Retinal pigment epithelial cell (primary cell): ENCODE results near the gene WDR45B.
A peak's percentile ranks its signal among the peaks of the same experiment; 100 is the strongest.

Source experiments
- DNase-seq: peaks from one replicate; pipeline ENCODE4 v3.0.0-alpha.2; 2010; ENCODE audit warnings: low read depth
- H3K4me3 ChIP-seq: 2 replicates; pipeline ENCODE4 v1.5.1; 2011; ENCODE audit warnings: mild to moderate bottlenecking, low read length, control low read depth, moderate library complexity
- TF ChIP-seq, protein P1 (sequence below): conservative IDR thresholded peaks from 2 replicates; pipeline ENCODE4 v1.5.1; 2011; ENCODE audit warnings: low read depth, low read length, control low read depth, inconsistent platforms

The WDR45B gene

DNA sequence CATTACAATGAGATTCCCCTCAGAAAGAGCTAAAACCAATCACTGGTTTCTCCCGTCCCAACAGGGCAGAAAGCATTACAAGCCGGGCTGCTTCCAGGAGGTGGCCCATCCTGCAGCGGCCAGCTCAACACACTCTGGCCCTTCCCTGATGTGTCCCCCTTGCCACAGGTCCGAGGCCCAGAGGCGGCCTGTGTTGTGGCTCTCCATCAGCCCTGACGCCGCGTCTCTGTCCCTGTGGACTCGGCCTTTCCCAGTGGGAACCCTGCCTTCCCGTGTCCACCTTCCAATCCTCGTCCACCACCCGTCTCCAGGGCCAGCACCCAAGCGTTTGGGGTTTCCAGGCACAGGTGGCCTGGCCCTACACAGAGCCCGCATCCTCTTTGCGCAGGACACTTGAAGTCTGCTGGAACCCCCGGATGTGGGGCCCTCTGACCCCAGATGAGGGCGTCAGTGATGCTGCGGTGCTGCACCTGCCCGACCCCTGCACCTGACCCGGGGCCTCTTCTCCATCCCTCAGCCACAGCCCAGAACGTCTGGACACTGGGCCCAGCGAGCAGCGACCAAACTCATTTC is 29.2 kb upstream of the WDR45B start:
- TF ChIP-seq, protein P1, sequence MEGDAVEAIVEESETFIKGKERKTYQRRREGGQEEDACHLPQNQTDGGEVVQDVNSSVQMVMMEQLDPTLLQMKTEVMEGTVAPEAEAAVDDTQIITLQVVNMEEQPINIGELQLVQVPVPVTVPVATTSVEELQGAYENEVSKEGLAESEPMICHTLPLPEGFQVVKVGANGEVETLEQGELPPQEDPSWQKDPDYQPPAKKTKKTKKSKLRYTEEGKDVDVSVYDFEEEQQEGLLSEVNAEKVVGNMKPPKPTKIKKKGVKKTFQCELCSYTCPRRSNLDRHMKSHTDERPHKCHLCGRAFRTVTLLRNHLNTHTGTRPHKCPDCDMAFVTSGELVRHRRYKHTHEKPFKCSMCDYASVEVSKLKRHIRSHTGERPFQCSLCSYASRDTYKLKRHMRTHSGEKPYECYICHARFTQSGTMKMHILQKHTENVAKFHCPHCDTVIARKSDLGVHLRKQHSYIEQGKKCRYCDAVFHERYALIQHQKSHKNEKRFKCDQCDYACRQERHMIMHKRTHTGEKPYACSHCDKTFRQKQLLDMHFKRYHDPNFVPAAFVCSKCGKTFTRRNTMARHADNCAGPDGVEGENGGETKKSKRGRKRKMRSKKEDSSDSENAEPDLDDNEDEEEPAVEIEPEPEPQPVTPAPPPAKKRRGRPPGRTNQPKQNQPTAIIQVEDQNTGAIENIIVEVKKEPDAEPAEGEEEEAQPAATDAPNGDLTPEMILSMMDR = no peak
- no peak for DNase-seq
- H3K4me3 ChIP-seq = no peak overlapping the region

DNA sequence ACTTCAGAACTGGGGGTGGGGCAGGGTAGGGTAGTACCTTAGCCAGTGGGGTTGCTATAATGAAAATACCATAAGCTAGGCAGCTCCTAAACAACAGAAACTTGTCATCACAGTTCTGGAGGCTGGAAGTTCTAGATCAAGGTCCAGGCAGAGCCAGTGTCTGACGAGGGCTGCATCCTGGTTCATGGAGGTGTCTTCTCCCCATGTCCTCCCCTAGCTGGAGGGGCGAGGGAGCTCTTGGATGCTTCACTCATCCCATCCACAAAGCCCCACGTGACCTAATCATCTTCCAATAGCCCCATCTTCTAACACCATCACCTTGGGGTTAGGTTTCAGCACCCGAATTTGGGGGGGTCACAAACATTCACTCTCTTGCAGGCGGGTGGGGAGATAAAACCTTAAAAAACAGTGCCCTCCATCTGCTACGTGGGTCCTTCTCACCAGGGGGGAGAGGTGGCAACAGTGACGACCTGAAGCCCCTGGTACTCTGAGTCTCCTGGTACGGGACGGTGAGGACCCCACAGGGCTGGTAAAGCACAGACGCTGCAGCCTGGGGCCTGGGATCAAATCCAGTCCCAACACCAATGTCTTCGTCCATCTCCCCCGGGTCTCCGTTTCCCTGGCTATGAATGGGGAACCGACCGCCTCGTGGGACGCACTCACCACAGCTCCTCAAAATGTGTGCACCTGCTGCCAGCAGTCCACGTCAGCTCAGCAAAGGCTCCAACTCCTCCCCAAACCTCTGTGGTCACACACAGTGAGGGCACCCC is 27.4 kb upstream of the WDR45B start:
- TF ChIP-seq, protein P1 = no peak
- no peak for DNase-seq
- H3K4me3 ChIP-seq = no peak overlapping the region

DNA sequence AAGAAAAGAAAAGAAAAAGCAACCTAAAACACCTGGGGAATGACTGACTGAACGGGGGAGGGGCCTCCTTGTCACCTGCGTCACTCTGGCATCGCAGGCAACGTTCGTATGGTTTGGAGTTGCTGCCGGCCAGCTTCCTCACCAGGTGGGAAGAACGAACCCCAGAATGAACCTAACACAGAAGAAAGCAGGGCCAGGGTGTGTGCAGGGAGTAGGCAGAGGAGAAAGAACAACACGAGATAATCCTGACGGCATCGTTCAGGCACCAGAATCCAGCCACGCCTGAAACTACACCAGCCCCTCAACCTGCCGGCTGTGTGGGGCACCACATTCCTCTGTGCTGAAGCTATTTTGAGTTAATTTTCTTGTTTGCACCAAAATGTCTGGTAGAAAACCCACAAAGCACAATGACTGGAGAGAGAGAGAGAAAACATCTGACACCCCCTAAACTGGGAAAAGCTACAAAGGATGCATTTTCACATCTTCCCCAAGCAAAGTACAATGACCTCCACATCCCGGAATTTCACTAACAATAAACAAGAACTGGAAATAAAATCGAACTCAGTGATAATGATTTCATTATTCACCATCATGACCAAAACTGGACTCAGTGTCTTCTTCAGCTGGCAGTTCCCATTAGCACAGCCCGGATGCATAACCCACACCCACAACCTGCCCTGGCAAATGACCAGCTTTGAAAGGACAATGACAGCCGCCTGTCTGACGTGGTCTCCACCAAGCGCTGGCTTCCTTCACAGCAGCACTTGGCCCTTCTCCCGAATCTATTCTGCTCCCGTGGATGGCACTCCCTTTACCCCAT is 26.6 kb upstream of the WDR45B start:
- no peak overlapping the region for H3K4me3 ChIP-seq
- no peak for DNase-seq
- TF ChIP-seq, protein P1 = no peak

DNA sequence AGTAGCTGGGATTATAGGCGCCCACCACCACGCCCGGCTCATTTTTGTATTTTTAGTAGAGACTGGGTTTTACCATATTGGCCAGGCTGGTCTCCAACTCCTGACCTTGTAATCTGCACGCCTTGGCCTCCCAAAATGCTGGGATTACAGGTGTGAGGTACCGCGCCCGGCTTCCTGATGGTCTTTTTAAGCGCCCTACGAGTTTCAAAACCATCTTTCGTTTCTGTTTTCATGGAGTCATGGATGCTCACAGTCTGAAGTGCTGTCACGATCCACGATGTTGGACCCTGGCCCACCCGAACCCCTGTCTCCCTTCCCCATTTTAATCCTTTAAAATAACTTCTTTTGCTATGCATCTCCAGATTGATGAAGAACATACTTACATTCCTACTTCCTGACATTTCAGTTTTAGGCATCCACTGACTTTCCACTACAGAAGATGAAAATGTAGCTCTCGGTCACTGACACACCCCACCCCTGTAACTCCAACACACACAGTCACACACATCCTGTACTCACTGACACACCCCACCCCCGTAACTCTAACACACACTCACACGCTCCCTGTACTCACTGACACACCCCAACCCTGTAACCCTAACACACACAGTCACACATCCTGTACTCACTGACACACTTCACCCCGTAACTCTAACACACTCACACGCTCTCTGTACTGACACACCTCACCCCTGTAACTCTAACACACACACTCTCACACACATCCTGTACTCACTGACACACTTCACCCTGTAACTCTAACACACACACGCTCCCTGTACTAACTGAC is 22.6 kb upstream of the WDR45B start:
- TF ChIP-seq, protein P1 = no peak
- DNase-seq = no peak
- H3K4me3 ChIP-seq = no peak overlapping the region

DNA sequence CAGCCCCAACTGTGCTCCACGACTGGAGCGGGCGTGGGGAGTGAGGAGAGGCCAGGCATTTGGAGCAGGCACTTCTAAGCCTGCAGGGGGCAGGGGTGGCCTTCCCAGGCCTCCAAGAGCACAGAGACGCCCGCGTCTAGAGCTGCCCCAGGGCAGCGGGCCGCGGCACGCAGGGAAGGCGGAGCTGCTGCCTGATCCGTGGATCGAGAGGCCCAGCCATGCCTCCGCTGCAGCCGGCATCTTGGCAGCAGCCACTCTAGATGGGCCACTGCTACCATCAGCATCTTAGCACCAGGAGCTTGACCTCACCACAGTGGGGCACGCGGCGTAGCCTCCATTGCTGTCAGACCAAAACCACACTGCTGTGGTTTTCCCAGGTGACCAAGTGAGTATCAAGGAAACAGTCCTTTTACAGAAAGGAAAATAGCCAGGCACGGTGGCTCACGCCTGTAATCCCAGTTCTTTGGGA is 20.4 kb upstream of the WDR45B start:
- no peak overlapping the region for H3K4me3 ChIP-seq
- TF ChIP-seq, protein P1 = peak; percentile 71
- no peak for DNase-seq

DNA sequence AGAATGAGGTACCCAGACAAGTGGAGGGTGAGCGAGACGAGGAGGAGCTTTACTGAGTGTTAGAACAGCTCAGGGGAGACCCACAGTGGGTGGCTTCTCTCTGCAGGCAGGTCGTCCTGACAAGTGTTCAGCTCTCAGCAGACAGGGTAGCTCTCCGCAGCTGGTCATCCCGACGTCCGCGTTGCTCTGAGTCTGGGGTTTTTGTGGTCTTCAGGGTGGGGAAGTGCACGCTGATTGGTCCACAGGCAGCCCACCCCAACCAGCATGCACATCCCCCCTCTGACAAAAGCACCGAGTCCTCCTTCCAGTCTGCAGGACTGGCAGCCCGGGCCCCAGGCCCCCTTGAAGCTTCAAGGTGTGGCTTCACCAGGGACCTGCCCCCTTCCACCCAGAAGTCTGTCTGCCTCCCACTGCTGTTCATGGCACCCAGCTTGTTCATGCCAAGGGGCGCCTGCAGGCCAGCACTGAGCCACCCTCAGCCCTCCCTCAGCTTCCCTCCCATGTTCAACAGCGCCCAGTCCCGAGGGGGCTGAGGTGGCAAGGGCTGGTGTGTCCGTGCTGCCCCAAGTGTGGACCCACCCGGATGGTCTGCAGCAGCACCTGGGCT is 19.9 kb upstream of the WDR45B start:
- TF ChIP-seq, protein P1 = no peak
- no peak overlapping the region for H3K4me3 ChIP-seq
- DNase-seq = no peak
